Panc1 (cell line): Measurements from ENCODE around the gene AOC1. TPM values are rescaled to one million over a fixed set of nuclear protein-coding genes. Genes with fewer than 3 reads are reported as not detected.

Source experiments
- ATAC-seq: fragments of 200-7000 bp; cut with Tn5 transposase; 2 replicates; pipeline ENCODE4 v1.9.1; 2020; ENCODE audit warnings: mild to moderate bottlenecking, moderate library complexity
- BruUV-seq: library from RNA; stranded (reverse); fragments of 400-500 nt; replicated peaks from 2 replicates; lab custom pipeline; 2021; lab: Mats Ljungman, UMichigan
- CTCF ChIA-PET: fragments of 300-600 bp; sonication (Branson Sonifier 250); formaldehyde crosslinking; loops from one replicate; lab custom pipeline; 2022; ENCODE audit warnings: antibody characterized with exemption; lab: Charles Lee
- POLR2A ChIA-PET: fragments of 300-600 bp; sonication (Branson Sonifier 250); formaldehyde crosslinking; loops from one replicate; lab custom pipeline; 2022; ENCODE audit warnings: antibody characterized with exemption; lab: Charles Lee
- DNase-seq: peaks from one replicate; pipeline ENCODE4 v3.0.0-alpha.2; 2010; ENCODE audit warnings: low read depth, low spot score
- H3K27ac ChIP-seq: 2 replicates; pipeline ENCODE4 v1.5.1; 2011; ENCODE audit warnings: mild to moderate bottlenecking, low read length, inconsistent platforms
- H3K27me3 ChIP-seq: fragments of 200-500 bp; sonication (Bioruptor generic); 2 replicates; pipeline ENCODE4 v1.6.0; 2014; ENCODE audit warnings: low read length, inconsistent platforms; ENCODE audit not compliant: control insufficient read depth, insufficient read depth
- H3K36me3 ChIP-seq: fragments of 200-500 bp; sonication (Bioruptor generic); 2 replicates; pipeline ENCODE4 v1.5.1; 2014; ENCODE audit warnings: inconsistent platforms, mild to moderate bottlenecking, low read length, moderate library complexity; ENCODE audit not compliant: control insufficient read depth, insufficient read depth
- H3K4me1 ChIP-seq: 2 replicates; pipeline ENCODE4 v1.5.1; 2011; ENCODE audit warnings: inconsistent platforms, mild to moderate bottlenecking, low read length, moderate library complexity; ENCODE audit not compliant: control insufficient read depth, insufficient read depth
- H3K4me3 ChIP-seq, 2 experiments: 2 replicates each; pipeline ENCODE4 v1.5.1; 2011 to 2012; ENCODE audit warnings: low read depth in 2 of 2, low read length in 2 of 2, mild to moderate bottlenecking in 2 of 2, inconsistent platforms in 1 of 2, moderate library complexity in 1 of 2
- H3K9me3 ChIP-seq: fragments of 200-500 bp; sonication (Bioruptor generic); 2 replicates; pipeline ENCODE4 v1.5.1; 2014; ENCODE audit warnings: low read depth, mild to moderate bottlenecking, inconsistent platforms, low read length, moderate library complexity; ENCODE audit not compliant: control insufficient read depth, insufficient read depth
- CTCF ChIP-seq: fragments of 450-650 bp; IDR thresholded peaks from 2 replicates; pipeline ENCODE4 v1.5.1; 2017; ENCODE audit warnings: mild to moderate bottlenecking
- POLR2AphosphoS5 ChIP-seq: IDR thresholded peaks from 2 replicates; pipeline ENCODE4 v1.6.1; 2012; ENCODE audit warnings: mild to moderate bottlenecking, low read depth, low read length, moderate library complexity
- REST ChIP-seq, 2 experiments: IDR thresholded peaks; 2 replicates each; pipeline ENCODE4 v1.6.1; 2011 to 2012; ENCODE audit warnings: low read depth in 2 of 2, control low read depth in 1 of 2, low read length in 1 of 2, mild to moderate bottlenecking in 1 of 2, moderate library complexity in 1 of 2; ENCODE audit not compliant: insufficient read depth in 1 of 2
- SIN3A ChIP-seq: IDR thresholded peaks from 2 replicates; pipeline ENCODE4 v1.6.1; 2012; ENCODE audit warnings: low read depth, mild to moderate bottlenecking, low read length, moderate library complexity, borderline replicate concordance; ENCODE audit not compliant: insufficient read depth
- TCF7L2 ChIP-seq: IDR thresholded peaks from 2 replicates; pipeline ENCODE4 v1.6.1; 2011; ENCODE audit warnings: mild to moderate bottlenecking, low read depth, low read length, inconsistent platforms
- in situ Hi-C: cut with HindIII; loops from 2 replicates; pipeline ENCODE4 v1.10.0; 2016; ENCODE audit warnings: low sequenced_read_pairs, low pct_unique_long_range_greater_than_20kb
- intact Hi-C: fragments of 100-400 bp; cut with micrococcal nuclease; formaldehyde crosslinking; loops from one replicate; pipeline ENCODE4 v1.10.0; 2022; ENCODE audit not compliant: unreplicated experiment
- total RNA-seq: library from RNA; stranded (reverse); gene quantifications from one replicate; pipeline ENCODE4 v1.2.1, GENCODE V29; 2021; ENCODE audit not compliant: unreplicated experiment

AOC1 gene
- total RNA-seq, 1 experiment from 2014 or later, result 0.15 TPM

- DNase-seq (no peak), ATAC-seq (no peak)
- Histone ChIP-seq H3K36me3 (no peaks in the 10 kb centered on the region), H3K4me1 (no peaks in the 10 kb centered on the region), H3K27ac (no peak overlapping the region), H3K4me3 (no peak overlapping the region), H3K9me3 (no peaks in the 10 kb centered on the region), H3K27me3 (peaks cover 14% of the 10 kb centered on the region)
- no TSS peak for BruUV-seq
- TF ChIP-seq SIN3A (no peak), POLR2AphosphoS5 (no peak), TCF7L2 (no peak), REST (IDR thresholded peaks at IDR 0.05; ENCODE audit: insufficient read depth in 1 of 2, low read depth in 2 of 2, low read length in 1 of 2) (no peak), CTCF (no peak)
- intact Hi-C loops, result no loop called here
- POLR2A ChIA-PET, result no interaction called here
- in situ Hi-C loops, result no loop called here
- CTCF ChIA-PET, result no interaction called here
Measured at GRCh38 chr7:150867605-150868004, 15.3 kb downstream of the AOC1 start.

GRCh38 chr7:150869467-150869866 is 17.1 kb downstream of the AOC1 start:
- intact Hi-C loops, result no loop called here
- H3K9me3 ChIP-seq, result no peaks in the 10 kb centered on the region
- CTCF ChIA-PET, result no interaction called here

More at GRCh38 chr7:150869467-150869866, 17.1 kb downstream of the AOC1 start:
- Histone ChIP-seq H3K4me3 (no peak overlapping the region), H3K4me1 (no peaks in the 10 kb centered on the region), H3K36me3 (no peaks in the 10 kb centered on the region), H3K27ac (no peak overlapping the region), H3K27me3 (peaks cover 18% of the 10 kb centered on the region)
- in situ Hi-C loops, result no loop called here
- DNase-seq, result no peak
- TF ChIP-seq TCF7L2 (no peak), REST (IDR thresholded peaks at IDR 0.05; ENCODE audit: insufficient read depth in 1 of 2, low read depth in 2 of 2, low read length in 1 of 2) (no peak), CTCF (no peak), POLR2AphosphoS5 (no peak), SIN3A (no peak)
- no TSS peak for BruUV-seq
- POLR2A ChIA-PET, result no interaction called here
- no peak for ATAC-seq
